GM12872 (cell line): ENCODE data around the gene SUMF1.

Source experiments
- CTCF ChIP-seq: IDR thresholded peaks from 3 replicates; pipeline ENCODE4 v1.5.1; 2011; ENCODE audit warnings: low read depth, mild to moderate bottlenecking, low read length, moderate library complexity; ENCODE audit not compliant: insufficient read depth

SUMF1 gene

DNA sequence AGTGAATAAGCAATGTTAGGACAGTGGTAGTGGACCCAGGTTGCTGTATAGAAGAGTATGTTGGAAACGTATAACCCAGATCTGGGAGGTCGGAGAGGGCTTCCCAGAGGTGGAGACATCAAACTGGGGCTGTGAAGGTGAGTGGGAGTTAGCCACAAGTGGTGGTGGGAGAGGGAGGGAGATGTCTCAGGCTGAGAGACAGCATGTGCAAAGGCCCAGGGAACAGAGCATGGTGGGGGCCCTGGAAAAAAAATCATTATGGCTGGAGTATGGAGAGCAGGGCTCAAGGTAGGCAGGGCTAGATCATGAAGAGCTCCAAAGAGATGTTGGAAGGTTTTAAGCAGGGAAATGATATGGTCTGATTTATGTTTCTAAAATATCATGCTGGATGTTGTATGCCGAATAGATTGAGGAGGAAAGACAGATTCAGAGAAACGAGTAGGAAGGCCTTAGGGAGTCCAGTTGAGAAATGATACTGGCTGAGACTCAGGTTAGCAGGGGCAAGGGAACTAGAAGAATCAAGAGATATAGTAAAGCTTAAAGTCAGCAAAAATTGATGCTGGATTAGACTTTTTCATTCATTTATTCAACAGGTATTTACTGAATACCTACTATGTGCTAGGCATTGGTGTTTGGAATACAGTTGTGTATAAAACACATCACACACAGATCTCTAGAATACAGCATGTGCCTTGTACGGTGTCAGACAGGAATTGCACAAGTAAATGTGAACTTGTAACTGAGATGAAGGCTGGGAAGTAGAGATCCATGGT, 43.1 kb upstream of the SUMF1 start:
- TF ChIP-seq CTCF = no peak

GRCh38 chr3:4509043-4509442, 42.0 kb upstream of the SUMF1 start:
- no peak for TF ChIP-seq CTCF

GRCh38 chr3:4508048-4508981, 41.2 kb upstream of the SUMF1 start:
- TF ChIP-seq CTCF = no peak

DNA sequence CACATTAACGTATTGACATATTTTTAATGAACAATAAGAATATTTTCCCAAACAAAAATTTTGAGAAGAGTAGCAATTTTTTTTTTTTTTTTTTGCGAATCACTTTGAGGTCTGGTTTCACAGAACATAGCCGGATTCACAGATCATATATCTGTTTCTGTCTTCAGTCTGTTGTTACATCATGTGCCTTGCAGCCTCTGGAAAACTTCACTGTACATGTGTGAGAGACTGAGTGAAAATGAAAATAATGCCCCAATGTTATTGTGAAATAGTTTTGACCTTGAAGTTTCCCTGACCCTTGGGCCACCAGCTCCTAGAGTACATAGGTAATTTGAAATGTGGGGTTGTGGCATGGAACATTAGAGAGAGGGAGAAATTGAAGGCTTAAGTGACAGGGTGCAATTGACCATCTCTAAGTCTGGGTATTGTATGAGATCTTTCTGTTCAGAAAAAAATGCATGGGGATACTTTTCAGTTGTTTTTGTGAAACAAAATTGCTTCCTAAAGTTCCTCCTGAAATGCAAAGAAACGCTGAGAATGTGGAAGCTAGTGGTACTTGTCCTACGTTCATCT, 40.0 kb upstream of the SUMF1 start:
- TF ChIP-seq CTCF = no peak

DNA sequence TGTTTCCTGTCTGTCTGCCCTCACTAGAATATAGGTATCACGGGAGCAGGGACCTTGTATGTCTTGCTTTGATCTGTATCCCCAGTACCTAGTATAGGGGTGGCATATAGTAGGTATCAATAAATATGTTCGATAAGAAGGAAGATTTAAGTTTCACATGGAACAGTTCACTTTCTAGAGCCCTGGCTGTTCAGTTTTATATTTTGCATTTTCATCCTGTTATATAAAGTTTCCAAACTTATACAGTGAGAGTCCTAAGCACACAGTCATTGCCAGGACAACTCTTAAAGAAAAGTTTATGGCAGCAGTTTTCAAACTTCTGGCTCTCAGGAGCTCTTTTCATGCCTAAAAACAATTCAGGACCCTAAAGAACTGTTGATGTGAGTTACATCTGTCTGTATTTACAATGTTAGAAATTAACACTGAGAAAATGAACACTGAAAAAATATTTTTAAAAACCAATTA, 39.5 kb upstream of the SUMF1 start:
- TF ChIP-seq CTCF = no peak

DNA sequence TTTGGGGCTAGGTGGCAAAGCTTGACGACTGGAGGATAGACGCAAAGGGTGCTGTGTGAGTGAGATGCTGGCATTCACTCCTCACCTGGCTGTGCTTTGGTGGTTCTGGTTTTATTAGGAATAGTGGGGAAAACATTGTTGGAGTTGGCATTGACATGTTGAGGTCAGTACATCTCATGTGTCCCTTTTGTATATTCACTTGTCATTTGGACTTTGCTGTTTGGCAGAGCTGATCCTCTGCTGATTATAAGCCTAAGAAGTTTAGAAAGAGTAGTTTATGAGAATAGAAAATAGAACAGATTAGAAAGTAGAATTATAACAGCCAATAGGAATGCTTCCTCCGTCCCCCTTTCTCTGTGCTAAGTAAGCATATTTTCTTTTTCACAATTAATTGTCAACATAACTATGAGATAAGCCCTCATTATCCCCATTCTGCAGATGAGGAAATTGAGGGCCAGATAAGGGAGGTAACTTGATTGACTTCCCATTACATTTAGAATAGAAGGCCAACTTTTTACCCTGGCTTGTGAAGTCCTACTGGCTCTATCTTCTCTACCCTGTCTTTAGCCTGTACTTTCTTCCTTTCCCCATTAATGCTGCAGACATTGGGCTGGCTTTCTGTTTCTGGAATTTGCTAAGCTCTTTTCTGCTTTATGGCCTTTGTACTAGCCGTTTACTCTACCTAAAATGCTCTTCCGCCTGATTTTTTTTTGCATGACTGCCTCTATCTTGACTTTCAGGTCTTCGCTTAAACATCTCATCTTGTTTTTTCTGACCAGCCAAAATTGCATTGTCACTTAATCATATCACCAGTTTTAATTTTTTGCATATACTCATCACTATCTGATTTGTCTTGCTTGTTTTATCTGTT, 38.9 kb upstream of the SUMF1 start:
- TF ChIP-seq CTCF = no peak
